Esophagus squamous epithelium (tissue), 4 donors: ENCODE data around the gene KRT31.

Source experiments
- CTCF ChIP-seq, 6 experiments: fragments of 450-650 bp in 4 of 6; fragments of 200-600 bp in 2 of 6; sonication (generic) in 2 of 6; IDR thresholded peaks; one replicate each; pipeline ENCODE4 v1.5.1; 2016 to 2019; ENCODE audit warnings: antibody characterized with exemption in 6 of 6, mild to moderate bottlenecking in 4 of 6, moderate library complexity in 4 of 6
- POLR2A ChIP-seq, 4 donors: fragments of 450-650 bp; IDR thresholded peaks; one replicate each; pipeline ENCODE4 v1.6.1; 2017; ENCODE audit warnings: antibody characterized with exemption in 4 of 4, mild to moderate bottlenecking in 4 of 4, moderate library complexity in 3 of 4

GRCh38 chr17:41416479-41416878 lies 19.1 kb upstream of the KRT31 start:
- TF ChIP-seq CTCF (IDR thresholded peaks at IDR 0.05) (no peak), POLR2A (IDR thresholded peaks at IDR 0.05) (no peak)
